H1 (cell line): ENCODE measurements around the gene PIGU. TPM values are rescaled to one million over a fixed set of nuclear protein-coding genes. Genes with fewer than 3 reads are reported as not detected.

Experiments used
- CTCF ChIA-PET: fragments of 300-600 bp; sonication (Branson Sonifier 250); formaldehyde crosslinking; loops from one replicate; lab custom pipeline; 2021; ENCODE audit not compliant: partially characterized antibody; lab: Charles Lee
- POLR2A ChIA-PET: fragments of 300-600 bp; sonication (Branson Sonifier 250); formaldehyde crosslinking; loops from one replicate; lab custom pipeline; 2021; ENCODE audit warnings: inconsistent platforms; ENCODE audit not compliant: partially characterized antibody; lab: Charles Lee
- DNase-seq, 2 experiments: peaks; one replicate each; pipeline versions ENCODE4 v3.0.0 to v3.0.0-alpha.2; 2010 to 2022; ENCODE audit warnings: low spot score in 2 of 2, low read depth in 1 of 2, mixed read lengths in 1 of 2
- FAIRE-seq: peaks from 2 replicates; lab custom pipeline; 2011; peaks lifted over from hg19 to GRCh38; lab: Jason Lieb, UNC
- H2AFZ ChIP-seq: 2 replicates; pipeline ENCODE4 v1.8.1; 2012; ENCODE audit warnings: low read length, inconsistent platforms
- H2AK5ac ChIP-seq: 2 replicates; pipeline ENCODE4 v1.6.1; 2013; ENCODE audit warnings: low read depth, low read length
- H2BK120ac ChIP-seq: replicated peaks from 2 replicates; pipeline ENCODE3; 2013; ENCODE audit warnings: low read depth, low read length, inconsistent platforms
- H2BK12ac ChIP-seq: 2 replicates; pipeline ENCODE4 v1.6.1; 2013; ENCODE audit warnings: low read depth, low read length
- H2BK15ac ChIP-seq: 2 replicates; pipeline ENCODE4 v1.6.1; 2013; ENCODE audit warnings: low read length
- H2BK20ac ChIP-seq: 2 replicates; pipeline ENCODE4 v1.6.1; 2013; ENCODE audit warnings: low read length
- H2BK5ac ChIP-seq: 2 replicates; pipeline ENCODE4 v1.6.1; 2013; ENCODE audit warnings: low read depth, low read length
- H3K14ac ChIP-seq: 2 replicates; pipeline ENCODE4 v1.6.1; 2013; ENCODE audit warnings: inconsistent platforms; ENCODE audit not compliant: insufficient read length
- H3K18ac ChIP-seq: 2 replicates; pipeline ENCODE4 v1.6.1; 2013; ENCODE audit warnings: low read length; ENCODE audit errors: extremely low read depth
- H3K23ac ChIP-seq: 2 replicates; pipeline ENCODE4 v1.6.1; 2013; ENCODE audit warnings: inconsistent platforms; ENCODE audit not compliant: insufficient read length
- H3K23me2 ChIP-seq: 2 replicates; pipeline ENCODE4 v1.6.1; 2013; ENCODE audit warnings: low read depth, low read length
- H3K27ac ChIP-seq: 2 replicates; pipeline ENCODE4 v1.6.1; 2011; ENCODE audit warnings: low read depth, low read length, inconsistent platforms
- H3K27me3 ChIP-seq, 4 experiments: replicated peaks in 1 of 4; 1 replicate in 1 of 4; 2 replicates in 3 of 4; pipeline versions ENCODE4 v1.6.1 to v1.8.1; 2011 to 2013; ENCODE audit warnings: low read length in 3 of 4, mild to moderate bottlenecking in 3 of 4, inconsistent platforms in 2 of 4, mixed read lengths in 2 of 4, moderate library complexity in 1 of 4; ENCODE audit not compliant: control insufficient read depth in 3 of 4, insufficient read depth in 3 of 4; ENCODE audit errors: extremely low read depth in 1 of 4
- H3K36me3 ChIP-seq, 4 experiments: 2 replicates each; pipeline versions ENCODE4 v1.6.1 to v1.8.1; 2011 to 2013; ENCODE audit warnings: mild to moderate bottlenecking in 4 of 4, low read length in 3 of 4, moderate library complexity in 2 of 4, control low read depth in 1 of 4, inconsistent platforms in 1 of 4; ENCODE audit not compliant: insufficient read depth in 4 of 4, control insufficient read depth in 2 of 4
- H3K4ac ChIP-seq: replicated peaks from 2 replicates; pipeline ENCODE3; 2013; ENCODE audit warnings: low read length, low read depth, mixed read lengths, inconsistent platforms; ENCODE audit not compliant: insufficient read length
- H3K4me1 ChIP-seq, 4 experiments: replicated peaks in 1 of 4; 1 replicate in 1 of 4; 2 replicates in 3 of 4; pipeline versions ENCODE4 v1.6.1 to v1.8.1; 2011 to 2013; ENCODE audit warnings: low read length in 3 of 4, inconsistent platforms in 2 of 4, mixed read lengths in 1 of 4; ENCODE audit not compliant: insufficient read depth in 4 of 4, control insufficient read depth in 3 of 4
- H3K4me2 ChIP-seq, 2 experiments: 2 replicates each; pipeline versions ENCODE4 v1.6.1 to v1.8.1; 2011 to 2013; ENCODE audit warnings: low read depth in 2 of 2, low read length in 2 of 2, control low read depth in 1 of 2, inconsistent platforms in 1 of 2, mild to moderate bottlenecking in 1 of 2; ENCODE audit not compliant: insufficient read depth in 1 of 2
- H3K4me3 ChIP-seq, 4 experiments: fragments of 200-600, 300-600 bp in 1 of 4; sonication (generic), shearing (Covaris generic), sonication (Bioruptor Twin) in 1 of 4; 2 replicates each; pipeline versions ENCODE4 v1.5.1 to v1.8.1; 2011 to 2016; ENCODE audit warnings: low read length in 4 of 4, low read depth in 3 of 4, control low read depth in 2 of 4, inconsistent platforms in 2 of 4, mild to moderate bottlenecking in 2 of 4, mixed read lengths in 1 of 4, moderate library complexity in 1 of 4; ENCODE audit not compliant: insufficient read depth in 2 of 4; ENCODE audit errors: extremely low read depth in 1 of 4
- H3K56ac ChIP-seq: replicated peaks from 2 replicates; pipeline ENCODE3; 2013; ENCODE audit warnings: low read depth, mild to moderate bottlenecking, mixed read lengths, low read length, inconsistent platforms; ENCODE audit not compliant: insufficient read length
- H3K79me1 ChIP-seq: 2 replicates; pipeline ENCODE4 v1.6.1; 2013; ENCODE audit warnings: low read depth, low read length, control low read depth
- H3K79me2 ChIP-seq, 2 experiments: 2 replicates each; pipeline versions ENCODE4 v1.6.1 to v1.8.1; 2012 to 2013; ENCODE audit warnings: low read length in 2 of 2, mild to moderate bottlenecking in 2 of 2, inconsistent platforms in 1 of 2; ENCODE audit not compliant: insufficient read depth in 2 of 2, control insufficient read depth in 1 of 2
- H3K9ac ChIP-seq, 4 experiments: replicated peaks in 1 of 4; 1 replicate in 1 of 4; 2 replicates in 3 of 4; pipeline versions ENCODE4 v1.6.1 to v1.8.1; 2011 to 2013; ENCODE audit warnings: low read depth in 3 of 4, low read length in 3 of 4, control low read depth in 2 of 4, mild to moderate bottlenecking in 2 of 4, moderate library complexity in 2 of 4, inconsistent platforms in 1 of 4; ENCODE audit errors: extremely low read depth in 1 of 4
- H3K9me3 ChIP-seq, 2 experiments: 2 replicates each; pipeline versions ENCODE4 v1.6.1 to v1.8.1; 2012 to 2013; ENCODE audit warnings: mild to moderate bottlenecking in 2 of 2, moderate library complexity in 2 of 2, control low read depth in 1 of 2, inconsistent platforms in 1 of 2, low read depth in 1 of 2, low read length in 1 of 2, mixed read lengths in 1 of 2; ENCODE audit not compliant: insufficient read depth in 2 of 2
- H4K20me1 ChIP-seq, 2 experiments: replicated peaks in 1 of 2; 2 replicates each; pipeline versions ENCODE3 to v1.8.1; 2011 to 2013; ENCODE audit warnings: inconsistent platforms in 2 of 2, low read length in 2 of 2, mild to moderate bottlenecking in 1 of 2; ENCODE audit not compliant: insufficient read depth in 2 of 2, control insufficient read depth in 1 of 2
- H4K5ac ChIP-seq: 2 replicates; pipeline ENCODE4 v1.6.1; 2013; ENCODE audit warnings: low read length, low read depth, mixed read lengths, inconsistent platforms; ENCODE audit not compliant: insufficient read length
- H4K8ac ChIP-seq: 2 replicates; pipeline ENCODE4 v1.8.0; 2013; ENCODE audit warnings: mild to moderate bottlenecking, moderate library complexity, low read length, inconsistent platforms; ENCODE audit not compliant: insufficient read depth; ENCODE audit errors: extremely low read depth
- H4K91ac ChIP-seq: replicated peaks from 2 replicates; pipeline ENCODE3; 2013; ENCODE audit warnings: low read length, mixed read lengths, inconsistent platforms; ENCODE audit not compliant: insufficient read length
- BCL11A ChIP-seq, 2 experiments: IDR thresholded peaks; one replicate each; pipeline ENCODE4 v1.6.1; 2011; ENCODE audit warnings: low read depth in 2 of 2, low read length in 2 of 2, mild to moderate bottlenecking in 2 of 2
- EGR1 ChIP-seq: IDR thresholded peaks from 2 replicates; pipeline ENCODE4 v1.6.1; 2011; ENCODE audit warnings: low read depth, low read length, borderline replicate concordance
- EP300 ChIP-seq, 2 experiments: IDR thresholded peaks; 1 replicate in 1 of 2; 2 replicates in 1 of 2; pipeline ENCODE4 v1.6.1; 2011 to 2012; ENCODE audit warnings: low read depth in 2 of 2, low read length in 2 of 2, mild to moderate bottlenecking in 2 of 2, borderline replicate concordance in 1 of 2, inconsistent platforms in 1 of 2, moderate library complexity in 1 of 2
- HDAC6 ChIP-seq: IDR thresholded peaks from one replicate; pipeline ENCODE4 v1.7.1; 2012; ENCODE audit warnings: low read depth, mild to moderate bottlenecking, inconsistent platforms, low read length, moderate library complexity
- NRF1 ChIP-seq: IDR thresholded peaks from 2 replicates; pipeline ENCODE4 v1.6.1; 2011; ENCODE audit warnings: mild to moderate bottlenecking, low read depth, low read length, improper control_type of control experiment
- POU5F1 ChIP-seq: IDR thresholded peaks from 2 replicates; pipeline ENCODE4 v1.6.1; 2011; ENCODE audit warnings: low read depth, mild to moderate bottlenecking, low read length, moderate library complexity
- RFX5 ChIP-seq: IDR thresholded peaks from 2 replicates; pipeline ENCODE4 v1.6.1; 2011; ENCODE audit warnings: low read depth, low read length, improper control_type of control experiment, borderline replicate concordance
- YY1 ChIP-seq: IDR thresholded peaks from 2 replicates; pipeline ENCODE4 v1.6.1; 2011; ENCODE audit warnings: low read depth, mild to moderate bottlenecking, low read length
- WGBS, 2 experiments: shearing (Covaris generic) in 1 of 2; methylation state at CpG; one replicate each; pipeline versions ENCODE4 v1.1.6 to v1.1.7; 2013 to 2015; ENCODE audit warnings: low lambda C conversion rate in 2 of 2, mixed read lengths in 2 of 2, inconsistent platforms in 1 of 2, low coverage in 1 of 2, missing lambda C conversion rate in 1 of 2; ENCODE audit not compliant: insufficient replicate concordance in 2 of 2, insufficient coverage in 1 of 2, insufficient read length in 1 of 2; ENCODE audit errors: extremely low coverage in 1 of 2, missing lambda C conversion rate in 1 of 2; 5-methylcytosine and 5-hydroxymethylcytosine counted together
- polyA plus RNA-seq, 7 experiments: library from polyadenylated mRNA; depleted of rRNA in 3 of 7; stranded (reverse) in 5 of 7; unstranded in 2 of 7; fragments of >200 nt in 5 of 7; fragments of 200-250 nt in 2 of 7; gene quantifications; 1 replicate in 5 of 7; 2 replicates in 1 of 7; 4 replicates in 1 of 7; pipeline versions ENCODE4 v1.2.1 to v1.2.3, GENCODE V29; 2011 to 2013; ENCODE audit warnings: missing spikeins in 2 of 7, mixed read lengths in 2 of 7
- total RNA-seq: library from RNA; stranded (reverse); fragmentation: NEBNext Ultra II Directional; extraction: Animal tissue kit (Norgen Biotek cat#: 25700); gene quantifications from 2 replicates; pipeline ENCODE4 v1.2.1, GENCODE V29; 2021

Gene PIGU
- total and polyA plus RNA-seq, 2 of the 8 experiments (the other 6 are each of a cell fraction or from before 2014, with no cell fraction given), result 28.3 to 117 TPM

- Histone ChIP-seq H3K79me2 (peaks cover 0 to 19% of the 10 kb centered on the region in 2 experiments; a peak in 2 of 4 replicates), H2BK15ac (no peak overlapping the region), H3K4me1 (no peaks in the 10 kb centered on the region), H3K23me2 (no peaks in the 10 kb centered on the region; the same call in 1 of the 2 replicates), H3K4me3 (peak overlapping the region in 2 of 4 experiments; percentile 68 to 82; a peak in 3 of 8 replicates), H3K9me3 (no peaks in the 10 kb centered on the region), H3K4me2 (peak overlapping the region; percentile 67 to 69; a peak in 2 of 4 replicates), H3K14ac (no peak overlapping the region), H4K5ac (no peak overlapping the region), H3K9ac (no peak overlapping the region), H3K18ac (no peak overlapping the region), H3K56ac (no peak overlapping the region), H3K27me3 (no peaks in the 10 kb centered on the region), H3K79me1 (no peaks in the 10 kb centered on the region), H2BK120ac (no peak overlapping the region), H2BK5ac (no peak overlapping the region), H2BK12ac (no peak overlapping the region), H3K36me3 (no peaks in the 10 kb centered on the region), H3K4ac (no peak overlapping the region), H4K8ac (no peak overlapping the region), H4K20me1 (no peaks in the 10 kb centered on the region), H2AFZ (no peak overlapping the region), H4K91ac (no peak overlapping the region), H3K27ac (no peak overlapping the region), H3K23ac (no peak overlapping the region), H2AK5ac (no peak overlapping the region), H2BK20ac (no peak overlapping the region)
- POLR2A ChIA-PET, result interaction anchor here (2.1 kb wide), 1 partner anchor 28 kb away, joined by 8 read pairs; the partner anchor contains the start of gene TP53INP2
- no peak for DNase-seq
- WGBS, 2 experiments, result 81% methylated on average over 3 of the region's 3 CpGs; no CpG with 5 or more reads in 1 of the 2 experiments
- TF ChIP-seq NRF1, result no peak
- TF ChIP-seq EGR1, result no peak
- TF ChIP-seq POU5F1, result no peak
- TF ChIP-seq YY1, result no peak
- no peak for TF ChIP-seq HDAC6
- TF ChIP-seq RFX5, result no peak
- TF ChIP-seq BCL11A (IDR thresholded peaks at IDR 0.05; ENCODE audit: low read depth in 2 of 2, low read length in 2 of 2), result no peak
- no peak for TF ChIP-seq EP300 (IDR thresholded peaks at IDR 0.05; ENCODE audit: borderline replicate concordance in 1 of 2, low read depth in 2 of 2, low read length in 2 of 2)
- CTCF ChIA-PET, result no interaction called here
- FAIRE-seq, result no peak
Observed at GRCh38 chr20:34675561-34675960, 1.3 kb downstream of the PIGU start.
